Measurements from ENCODE around the gene PCSK5. TPM values are rescaled to one million over a fixed set of nuclear protein-coding genes. Genes with fewer than 3 reads are reported as not detected.

Gene PCSK5
- total and polyA plus RNA-seq, 2 of the 8 experiments (the other 6 are each of a cell fraction or from before 2014, with no cell fraction given), result 5.5 to 10.7 TPM

GRCh38 chr9:76107482-76107881 lies 217.0 kb downstream of the PCSK5 start:
- Histone ChIP-seq H2BK20ac (ENCODE audit: low read length) (no peak overlapping the region), H4K91ac (replicated peaks; ENCODE audit: insufficient read length, low read length) (no peak overlapping the region), H3K9me3 (ENCODE audit: insufficient read depth in 2 of 2, low read depth in 1 of 2, low read length in 1 of 2) (no peaks in the 10 kb centered on the region), H3K4ac (replicated peaks; ENCODE audit: insufficient read length, low read depth, low read length) (no peak overlapping the region), H3K79me2 (ENCODE audit: control insufficient read depth in 1 of 2, insufficient read depth in 2 of 2, low read length in 2 of 2) (no peaks in the 10 kb centered on the region), H3K56ac (replicated peaks; ENCODE audit: insufficient read length, low read depth, low read length) (no peak overlapping the region), H4K8ac (ENCODE audit: extremely low read depth, insufficient read depth, low read length) (no peak overlapping the region), H3K4me2 (ENCODE audit: insufficient read depth in 1 of 2, low read depth in 2 of 2, low read length in 2 of 2) (no peak overlapping the region), H2BK5ac (ENCODE audit: low read depth, low read length) (no peak overlapping the region), H3K27me3 (replicated peaks in 1 of 4; ENCODE audit: control insufficient read depth in 3 of 4, extremely low read depth in 1 of 4, insufficient read depth in 3 of 4, low read length in 3 of 4) (no peaks in the 10 kb centered on the region), H3K23ac (ENCODE audit: insufficient read length) (no peak overlapping the region), H3K4me1 (replicated peaks in 1 of 4; ENCODE audit: control insufficient read depth in 3 of 4, insufficient read depth in 4 of 4, low read length in 3 of 4) (no peaks in the 10 kb centered on the region), H2BK15ac (ENCODE audit: low read length) (no peak overlapping the region), H2AFZ (ENCODE audit: low read length) (no peak overlapping the region), H3K36me3 (ENCODE audit: control insufficient read depth in 2 of 4, insufficient read depth in 4 of 4, low read length in 3 of 4) (no peaks in the 10 kb centered on the region), H2BK120ac (replicated peaks; ENCODE audit: low read depth, low read length) (no peak overlapping the region), H2AK5ac (ENCODE audit: low read depth, low read length) (no peak overlapping the region), H3K14ac (ENCODE audit: insufficient read length) (no peak overlapping the region), H4K20me1 (replicated peaks in 1 of 2; ENCODE audit: control insufficient read depth in 1 of 2, insufficient read depth in 2 of 2, low read length in 2 of 2) (no peaks in the 10 kb centered on the region), H3K18ac (ENCODE audit: extremely low read depth, low read length) (no peak overlapping the region), H3K23me2 (ENCODE audit: low read depth, low read length) (no peaks in the 10 kb centered on the region), H3K27ac (ENCODE audit: low read depth, low read length) (no peak overlapping the region), H3K9ac (replicated peaks in 1 of 4; ENCODE audit: extremely low read depth in 1 of 4, low read depth in 3 of 4, low read length in 3 of 4) (no peak overlapping the region), H2BK12ac (ENCODE audit: low read depth, low read length) (no peak overlapping the region), H3K4me3 (ENCODE audit: extremely low read depth in 1 of 4, insufficient read depth in 2 of 4, low read depth in 3 of 4, low read length in 4 of 4) (no peak overlapping the region), H3K79me1 (ENCODE audit: low read depth, low read length) (no peaks in the 10 kb centered on the region), H4K5ac (ENCODE audit: insufficient read length, low read depth, low read length) (no peak overlapping the region)
- 80% methylated on average over 4 of the region's 4 CpGs; no CpG with 5 or more reads in 1 of the 2 experiments for WGBS, 2 experiments (ENCODE audit: extremely low coverage in 1 of 2, insufficient coverage in 1 of 2, insufficient read length in 1 of 2, insufficient replicate concordance in 2 of 2, low coverage in 1 of 2, low lambda C conversion rate in 2 of 2, missing lambda C conversion rate in 1 of 2)
- no peak for DNase-seq (ENCODE audit: low read depth in 1 of 2, low spot score in 2 of 2)
- no peak for FAIRE-seq
- ChIA-PET POLR2A (ENCODE audit: partially characterized antibody) (no interaction called here), CTCF (ENCODE audit: partially characterized antibody) (no interaction called here)
- TF ChIP-seq, protein P1, sequence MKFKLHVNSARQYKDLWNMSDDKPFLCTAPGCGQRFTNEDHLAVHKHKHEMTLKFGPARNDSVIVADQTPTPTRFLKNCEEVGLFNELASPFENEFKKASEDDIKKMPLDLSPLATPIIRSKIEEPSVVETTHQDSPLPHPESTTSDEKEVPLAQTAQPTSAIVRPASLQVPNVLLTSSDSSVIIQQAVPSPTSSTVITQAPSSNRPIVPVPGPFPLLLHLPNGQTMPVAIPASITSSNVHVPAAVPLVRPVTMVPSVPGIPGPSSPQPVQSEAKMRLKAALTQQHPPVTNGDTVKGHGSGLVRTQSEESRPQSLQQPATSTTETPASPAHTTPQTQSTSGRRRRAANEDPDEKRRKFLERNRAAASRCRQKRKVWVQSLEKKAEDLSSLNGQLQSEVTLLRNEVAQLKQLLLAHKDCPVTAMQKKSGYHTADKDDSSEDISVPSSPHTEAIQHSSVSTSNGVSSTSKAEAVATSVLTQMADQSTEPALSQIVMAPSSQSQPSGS (IDR thresholded peaks at IDR 0.05; ENCODE audit: low read length), result no peak
- TF ChIP-seq ASH2L (IDR thresholded peaks at IDR 0.05; ENCODE audit: low read length), result no peak
- TF ChIP-seq KDM1A (IDR thresholded peaks at IDR 0.05; ENCODE audit: borderline replicate concordance, low read length), result no peak
- TF ChIP-seq GTF2F1 (IDR thresholded peaks at IDR 0.05; ENCODE audit: borderline replicate concordance, low read depth, low read length), result no peak
- no peak for TF ChIP-seq TEAD4 (IDR thresholded peaks at IDR 0.05; ENCODE audit: low read depth, low read length)
- TF ChIP-seq BCL11A (IDR thresholded peaks at IDR 0.05; ENCODE audit: low read depth in 2 of 2, low read length in 2 of 2), result no peak
- no peak for TF ChIP-seq RAD21 (IDR thresholded peaks at IDR 0.05 in 1 of 2, conservative IDR thresholded peaks at IDR 0.05 in 1 of 2; ENCODE audit: low read depth in 2 of 2, low read length in 2 of 2)
